HG03095 (cell line): ENCODE data around the gene TNIP1.

Source experiments
- ATAC-seq: cut with Tn5 transposase; IDR thresholded peaks from one replicate; pipeline ENCODE4 v1.9.1; 2021; ENCODE audit warnings: moderate library complexity; ENCODE audit not compliant: unreplicated experiment

Gene TNIP1

DNA sequence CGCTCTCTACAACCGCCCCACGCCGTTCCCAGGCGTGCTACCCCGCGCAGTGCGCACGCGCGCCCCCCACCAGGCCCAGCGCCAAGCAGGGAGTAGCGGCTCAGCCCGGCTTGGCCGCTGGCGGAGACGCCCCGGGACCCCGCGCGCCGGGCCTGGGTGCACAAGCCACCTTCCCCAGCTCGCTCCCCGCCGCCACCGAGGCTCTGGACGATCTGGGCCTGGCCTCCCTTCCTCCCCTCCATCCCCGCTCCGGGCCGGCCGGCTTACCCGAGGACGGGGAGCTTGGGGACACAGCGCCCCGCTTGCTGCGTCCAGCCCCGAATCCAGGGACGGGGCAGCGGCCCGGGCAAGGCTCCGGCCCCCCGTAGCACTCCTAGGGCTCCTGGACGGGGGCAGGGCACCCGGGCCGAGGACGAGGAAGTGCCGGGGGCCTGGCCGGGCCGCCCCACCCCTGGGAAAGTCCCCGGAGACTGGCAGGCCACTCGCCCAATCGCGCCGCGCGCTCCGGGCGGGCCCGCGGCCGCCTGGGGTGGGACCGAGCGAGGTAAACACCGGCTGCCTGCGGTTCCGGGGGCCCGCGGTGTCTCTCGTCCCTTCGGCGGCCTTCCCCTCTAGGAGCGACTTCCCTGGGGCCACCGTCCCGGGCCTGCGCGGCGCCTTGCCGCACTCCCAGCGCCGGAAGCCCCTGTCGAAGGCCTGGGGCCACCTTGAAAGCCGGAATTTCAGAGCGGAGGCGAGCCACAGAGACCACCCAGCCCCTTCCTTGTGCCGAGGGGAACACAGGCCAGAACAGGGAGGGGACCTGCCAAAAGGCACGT is at the start of gene TNIP1:
TNIP1 (minus strand) TSS at position 422 of the 818 bp plus-strand sequence. CDS start 15,939 bp downstream, outside the sequence.
- peak; percentile 74 for ATAC-seq

DNA sequence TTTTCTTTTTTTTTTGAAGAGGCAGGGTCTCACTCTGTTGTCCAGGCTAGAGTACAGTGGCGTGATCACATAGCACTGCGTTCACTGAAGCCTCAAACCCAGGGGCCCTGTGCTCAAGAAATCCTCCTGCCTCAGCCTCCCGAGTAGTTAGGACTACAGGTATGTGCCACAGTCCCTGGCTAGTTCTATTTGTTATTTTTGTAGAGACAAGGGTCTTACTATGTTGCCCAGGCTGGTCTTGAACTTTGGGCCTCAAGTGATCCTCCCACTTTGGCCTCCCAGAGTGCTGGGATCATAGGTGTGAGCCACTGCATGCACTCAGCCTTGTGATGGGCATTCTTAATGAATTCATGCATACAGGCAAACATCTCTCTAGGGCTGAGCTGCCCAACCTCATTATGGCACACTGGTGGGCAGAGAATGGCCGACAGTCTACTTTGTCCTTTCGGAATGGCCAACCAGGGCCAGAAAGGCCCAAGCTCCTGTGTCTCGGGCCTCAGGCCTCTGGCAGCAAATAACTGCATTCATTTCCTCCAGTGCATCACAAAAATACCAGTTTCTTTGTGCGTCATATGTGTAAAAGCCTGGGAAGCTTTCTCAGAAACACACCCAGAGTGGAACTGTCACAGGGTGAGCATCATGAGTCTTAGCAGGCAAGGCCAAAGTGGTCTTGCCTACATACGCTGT is 49.5 kb upstream of the TNIP1 start:
- ATAC-seq = no peak

DNA sequence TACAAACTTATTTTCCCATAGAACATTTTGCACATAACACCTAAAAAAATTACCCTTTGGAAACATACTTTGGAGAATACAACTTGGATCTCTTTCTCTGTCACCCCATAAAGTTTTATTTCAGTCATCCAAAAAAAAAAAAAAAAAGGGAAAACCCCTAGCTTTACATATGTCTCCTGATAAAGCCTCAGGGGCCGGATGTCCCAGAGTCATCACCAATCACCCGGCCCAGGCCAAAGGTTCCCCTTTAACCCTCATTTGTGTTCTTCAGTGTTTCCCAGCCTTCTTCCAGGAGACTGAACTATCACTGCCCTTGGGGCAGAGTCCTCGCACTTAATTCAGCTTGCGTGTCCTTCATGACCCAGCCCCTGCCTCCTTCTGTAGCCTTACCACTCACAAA is 48.0 kb upstream of the TNIP1 start:
- ATAC-seq = no peak

GRCh38 chr5:151127926-151128325 is 47.1 kb upstream of the TNIP1 start:
- ATAC-seq = no peak

- no peak for ATAC-seq
These were observed 45.4 kb upstream of the TNIP1 start for GRCh38 chr5:151126199-151126645.

- no peak for ATAC-seq
These were observed 44.6 kb upstream of the TNIP1 start for GRCh38 chr5:151125421-151125820.

DNA sequence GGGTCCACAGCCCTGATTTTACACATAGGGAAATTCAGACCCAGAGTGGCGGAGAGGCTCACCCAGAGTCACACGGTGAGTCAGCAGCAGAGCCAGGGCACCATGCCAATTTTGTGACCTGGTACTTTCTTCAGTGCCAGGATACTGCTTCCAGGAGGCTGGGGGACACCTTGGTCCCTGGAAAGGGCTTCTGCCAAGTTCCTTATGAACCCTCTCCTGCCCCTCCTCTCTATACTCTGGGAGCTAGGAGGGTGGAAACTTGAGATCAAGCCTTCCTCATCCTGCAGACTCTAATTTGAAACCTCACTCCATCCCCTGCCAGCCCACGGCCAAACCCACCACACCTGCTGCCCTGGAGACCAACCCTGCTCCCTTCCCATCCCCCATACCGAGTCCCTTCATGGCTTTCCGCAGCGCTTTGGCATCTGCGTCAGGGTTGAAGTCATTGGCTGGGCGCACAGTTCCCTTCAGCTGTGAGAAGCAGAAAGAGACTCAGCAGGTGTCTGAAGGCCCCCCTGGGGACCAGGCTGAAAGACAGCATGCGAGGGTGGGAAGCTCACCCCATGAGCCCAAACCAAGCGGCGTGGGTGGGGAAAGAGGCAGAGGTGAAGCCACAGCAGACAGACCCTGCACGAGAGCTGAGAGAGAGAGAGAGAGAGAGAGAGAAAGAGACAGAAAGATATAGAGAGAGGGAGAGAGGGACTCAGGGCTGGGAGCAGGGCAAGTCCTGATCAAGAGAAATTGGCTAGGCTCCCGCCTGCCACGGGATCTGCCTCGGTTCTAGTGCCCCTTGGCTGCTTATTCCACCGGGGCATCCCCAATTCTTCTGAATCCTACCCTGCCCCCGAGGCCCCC is 43.3 kb upstream of the TNIP1 start:
- peak; percentile 84 for ATAC-seq

DNA sequence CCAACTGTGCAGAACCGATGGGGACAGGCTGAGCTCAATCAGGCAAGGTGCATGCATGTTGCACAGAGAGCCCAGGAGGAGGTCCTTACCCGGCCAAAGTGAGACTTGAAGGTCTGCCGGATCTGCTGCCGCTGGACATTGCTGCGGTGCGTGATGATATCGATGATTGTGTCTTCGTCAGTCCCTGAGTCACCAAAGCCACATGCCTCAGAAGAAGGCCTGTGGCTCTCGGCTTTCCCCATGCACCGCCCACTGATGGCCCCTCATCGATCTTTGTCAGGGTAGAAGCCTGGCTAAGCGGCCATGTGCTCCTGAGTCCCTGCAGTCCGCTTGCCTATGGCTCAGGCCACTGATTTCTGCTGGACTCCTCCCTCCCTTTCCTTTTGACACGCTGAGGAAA is 42.0 kb upstream of the TNIP1 start:
- no peak for ATAC-seq

DNA sequence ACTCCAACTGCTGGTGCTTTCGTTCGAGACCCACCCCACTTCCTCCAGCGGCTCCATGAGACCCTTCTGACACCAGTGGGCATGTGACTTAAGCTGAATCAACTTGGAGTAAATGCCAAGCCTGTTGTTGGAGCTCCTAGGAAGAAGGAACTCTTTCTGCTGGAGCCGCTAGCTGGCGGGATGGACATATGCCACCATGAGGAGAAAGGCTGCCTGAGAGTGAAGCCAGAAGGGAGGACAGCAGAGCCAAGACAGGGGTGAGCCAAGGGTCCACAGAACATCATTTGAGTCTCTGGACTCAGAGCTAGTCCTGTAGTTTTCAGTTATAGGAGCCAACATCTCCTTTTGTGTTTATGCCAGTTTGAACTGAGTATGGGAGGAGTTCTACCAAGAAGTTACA is 40.8 kb upstream of the TNIP1 start:
- no peak for ATAC-seq

- ATAC-seq = no peak
These were observed 40.3 kb upstream of the TNIP1 start for GRCh38 chr5:151121095-151121494.

- ATAC-seq = no peak
These were observed 38.2 kb upstream of the TNIP1 start for GRCh38 chr5:151118913-151119575.

DNA sequence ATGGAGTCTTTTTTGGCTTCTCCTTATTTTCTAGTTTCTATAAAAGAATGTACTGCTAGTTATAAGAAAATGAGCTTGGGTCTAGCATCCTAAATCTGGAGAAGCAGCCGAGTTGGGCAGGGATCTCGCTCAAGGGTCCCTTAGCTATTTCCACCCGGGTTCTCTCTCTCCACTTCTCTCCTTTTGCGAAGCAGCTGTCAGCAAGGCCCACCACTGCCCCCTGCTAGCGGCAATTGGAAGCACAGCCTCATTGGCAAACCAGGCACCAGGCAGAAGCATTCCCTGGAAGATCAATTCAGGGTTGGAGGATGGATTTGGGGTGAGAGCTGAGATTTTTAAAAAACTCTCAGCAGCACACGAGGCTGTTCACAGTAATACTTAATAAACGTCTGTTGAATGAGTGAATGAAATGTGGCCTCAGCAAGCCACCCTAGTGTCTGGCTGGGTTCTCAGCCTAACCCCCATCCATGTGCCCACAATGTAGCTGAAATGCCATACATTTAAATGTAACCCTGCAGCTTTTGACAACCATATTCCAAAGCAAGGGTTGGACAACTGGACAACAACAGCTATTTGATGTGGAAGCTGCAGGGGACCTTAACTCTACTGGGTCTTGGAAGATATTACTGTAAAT is 34.6 kb upstream of the TNIP1 start:
- ATAC-seq = peak; percentile 44

DNA sequence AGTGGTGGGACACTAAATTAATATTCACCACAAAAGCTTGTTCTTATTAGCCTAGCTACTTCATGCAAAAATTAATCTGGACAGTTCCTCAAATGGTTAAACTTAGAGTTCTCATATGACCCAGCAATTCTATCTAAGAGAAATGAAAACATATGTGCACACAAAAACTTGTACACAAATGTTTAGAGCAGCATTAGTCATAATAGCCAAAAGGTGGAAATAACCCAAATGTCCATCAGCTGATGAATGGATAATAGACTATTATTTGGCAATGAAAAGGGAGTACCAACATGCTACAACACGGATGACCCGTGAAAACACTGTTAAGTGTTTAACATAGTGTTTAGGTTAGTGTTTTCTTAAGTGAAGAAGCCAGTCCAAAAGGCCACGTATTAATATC is 32.8 kb upstream of the TNIP1 start:
- ATAC-seq = no peak

- ATAC-seq = no peak
These were observed 30.2 kb upstream of the TNIP1 start for GRCh38 chr5:151110992-151111391.

- ATAC-seq = no peak
These were observed 29.4 kb upstream of the TNIP1 start for GRCh38 chr5:151110122-151110681.

- ATAC-seq = no peak
These were observed 27.7 kb upstream of the TNIP1 start for GRCh38 chr5:151108566-151108965.

DNA sequence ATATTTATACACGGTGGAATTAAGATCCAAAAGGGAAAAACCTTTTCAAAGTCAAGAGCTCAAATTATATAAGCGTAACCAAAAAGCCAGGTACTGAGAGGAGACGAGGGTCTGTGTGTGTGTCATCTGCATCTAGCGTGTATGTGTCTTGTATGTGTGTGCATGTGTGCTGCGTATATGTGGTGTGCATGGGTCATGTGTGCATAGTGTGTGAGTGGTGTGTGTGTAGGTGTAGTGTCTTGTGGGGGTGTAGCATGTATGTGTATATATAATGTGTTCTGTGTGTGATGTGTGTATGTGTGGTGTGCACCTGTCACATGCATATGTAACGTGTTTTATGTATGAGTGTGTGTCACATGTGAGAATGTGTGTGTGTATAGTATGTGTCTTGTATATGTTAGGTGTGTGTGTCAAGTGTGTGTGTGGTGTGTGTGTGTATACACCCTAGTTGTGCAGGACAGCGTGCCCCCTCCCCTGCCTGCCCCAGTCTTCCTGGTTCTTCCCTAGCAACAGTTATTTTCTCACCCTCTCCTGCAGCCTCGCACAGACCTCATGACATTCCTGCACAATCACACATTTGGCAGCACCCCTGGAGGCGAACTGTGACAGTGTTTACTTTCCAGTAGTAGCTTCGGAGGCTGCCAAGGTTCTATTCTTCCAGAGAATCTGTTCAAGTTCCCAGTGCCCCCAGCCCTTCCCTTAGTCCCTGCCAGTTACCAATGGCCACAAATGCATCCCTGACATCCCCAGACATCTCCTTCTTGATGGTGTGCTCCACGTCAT is 27.1 kb upstream of the TNIP1 start:
- no peak for ATAC-seq

- ATAC-seq = no peak
These were observed 26.2 kb upstream of the TNIP1 start for GRCh38 chr5:151107084-151107483.

- ATAC-seq = no peak
These were observed 25.7 kb upstream of the TNIP1 start for GRCh38 chr5:151106509-151106908.
